NB4 (cell line): ENCODE results near the gene SLC27A1.

Experiments
- MYC ChIP-seq: IDR thresholded peaks from 2 replicates; pipeline ENCODE4 v1.6.1; 2011; ENCODE audit warnings: low read depth, low read length
- POLR2A ChIP-seq: IDR thresholded peaks from 2 replicates; pipeline ENCODE4 v1.6.1; 2011; ENCODE audit warnings: mild to moderate bottlenecking; ENCODE audit not compliant: insufficient read length; ENCODE audit errors: extremely low read depth
- TF ChIP-seq, protein P1 (sequence below): IDR thresholded peaks from one replicate; pipeline ENCODE4 v1.5.1; 2012; ENCODE audit warnings: low read depth, low read length

DNA sequence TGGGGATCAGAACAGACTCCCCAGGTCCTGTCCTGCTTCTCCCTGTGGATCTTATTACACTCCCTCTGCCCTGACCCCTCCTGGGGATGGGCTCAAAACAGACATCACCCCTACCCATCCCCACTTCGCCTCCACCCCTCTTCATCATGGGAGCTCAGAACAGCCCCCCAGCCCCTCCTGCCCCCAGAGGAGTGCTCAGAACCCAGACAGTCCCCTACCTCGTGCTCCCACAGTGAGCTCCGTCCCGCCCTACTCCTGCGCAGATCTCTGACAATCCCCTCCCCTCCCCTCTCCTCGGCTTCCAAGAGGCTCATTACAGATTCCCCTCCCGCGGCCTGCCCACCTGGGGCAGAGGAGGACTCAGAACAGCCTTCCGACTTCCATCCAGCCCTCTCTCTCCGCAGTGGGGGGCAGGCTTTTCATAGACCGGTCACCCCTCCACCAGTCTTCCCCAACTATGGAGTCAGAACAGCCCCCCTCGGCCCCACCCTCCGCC is 15.7 kb upstream of the SLC27A1 start:
- TF ChIP-seq, protein P1, sequence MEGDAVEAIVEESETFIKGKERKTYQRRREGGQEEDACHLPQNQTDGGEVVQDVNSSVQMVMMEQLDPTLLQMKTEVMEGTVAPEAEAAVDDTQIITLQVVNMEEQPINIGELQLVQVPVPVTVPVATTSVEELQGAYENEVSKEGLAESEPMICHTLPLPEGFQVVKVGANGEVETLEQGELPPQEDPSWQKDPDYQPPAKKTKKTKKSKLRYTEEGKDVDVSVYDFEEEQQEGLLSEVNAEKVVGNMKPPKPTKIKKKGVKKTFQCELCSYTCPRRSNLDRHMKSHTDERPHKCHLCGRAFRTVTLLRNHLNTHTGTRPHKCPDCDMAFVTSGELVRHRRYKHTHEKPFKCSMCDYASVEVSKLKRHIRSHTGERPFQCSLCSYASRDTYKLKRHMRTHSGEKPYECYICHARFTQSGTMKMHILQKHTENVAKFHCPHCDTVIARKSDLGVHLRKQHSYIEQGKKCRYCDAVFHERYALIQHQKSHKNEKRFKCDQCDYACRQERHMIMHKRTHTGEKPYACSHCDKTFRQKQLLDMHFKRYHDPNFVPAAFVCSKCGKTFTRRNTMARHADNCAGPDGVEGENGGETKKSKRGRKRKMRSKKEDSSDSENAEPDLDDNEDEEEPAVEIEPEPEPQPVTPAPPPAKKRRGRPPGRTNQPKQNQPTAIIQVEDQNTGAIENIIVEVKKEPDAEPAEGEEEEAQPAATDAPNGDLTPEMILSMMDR = no peak
- TF ChIP-seq MYC (no peak), POLR2A (no peak)
